ENCODE measurements around the gene SCAMP5.

Gene SCAMP5

GRCh38 chr15:75045332-75046015 lies 50.1 kb downstream of the SCAMP5 start:
- no peak for DNase-seq (ENCODE audit: low read depth in 3 of 3)

GRCh38 chr15:75048394-75048793 lies 53.0 kb downstream of the SCAMP5 start:
- DNase-seq (ENCODE audit: low read depth in 3 of 3): no peak

- DNase-seq (ENCODE audit: low read depth in 3 of 3): no peak
These were observed 54.0 kb downstream of the SCAMP5 start for GRCh38 chr15:75049392-75049791.

- no peak for DNase-seq (ENCODE audit: low read depth in 3 of 3)
These were observed 54.9 kb downstream of the SCAMP5 start for GRCh38 chr15:75050283-75050682.

- DNase-seq (ENCODE audit: low read depth in 3 of 3): no peak
These were observed 55.8 kb downstream of the SCAMP5 start for GRCh38 chr15:75051191-75051608.

GRCh38 chr15:75051711-75052110 lies 56.3 kb downstream of the SCAMP5 start:
- no peak for DNase-seq (ENCODE audit: low read depth in 3 of 3)

GRCh38 chr15:75052972-75053747 lies 57.8 kb downstream of the SCAMP5 start:
- no peak for DNase-seq (ENCODE audit: low read depth in 3 of 3)

- no peak for DNase-seq (ENCODE audit: low read depth in 3 of 3)
These were observed 58.4 kb downstream of the SCAMP5 start for GRCh38 chr15:75053748-75054125.

- DNase-seq (ENCODE audit: low read depth in 3 of 3): no peak
These were observed 59.0 kb downstream of the SCAMP5 start for GRCh38 chr15:75054172-75054897.

- no peak for DNase-seq (ENCODE audit: low read depth in 3 of 3)
These were observed 60.7 kb downstream of the SCAMP5 start for GRCh38 chr15:75056036-75056435.

GRCh38 chr15:75058127-75058905 lies 63.0 kb downstream of the SCAMP5 start:
- no peak for DNase-seq (ENCODE audit: low read depth in 3 of 3)

GRCh38 chr15:75059607-75060006 lies 64.2 kb downstream of the SCAMP5 start:
- DNase-seq (ENCODE audit: low read depth in 3 of 3): no peak

GRCh38 chr15:75061272-75061671 lies 65.9 kb downstream of the SCAMP5 start:
- no peak for DNase-seq (ENCODE audit: low read depth in 3 of 3)

- no peak for DNase-seq (ENCODE audit: low read depth in 3 of 3)
These were observed 67.3 kb downstream of the SCAMP5 start for GRCh38 chr15:75062706-75063105.

GRCh38 chr15:75063338-75063737 lies 68.0 kb downstream of the SCAMP5 start:
- DNase-seq (ENCODE audit: low read depth in 3 of 3): no peak

- no peak for DNase-seq (ENCODE audit: low read depth in 3 of 3)
These were observed 68.5 kb downstream of the SCAMP5 start for GRCh38 chr15:75063889-75064288.

- DNase-seq (ENCODE audit: low read depth in 3 of 3): no peak
These were observed 69.5 kb downstream of the SCAMP5 start for GRCh38 chr15:75064846-75065245.

- DNase-seq (ENCODE audit: low read depth in 3 of 3): no peak
These were observed 70.1 kb downstream of the SCAMP5 start for GRCh38 chr15:75065467-75065850.

- no peak for DNase-seq (ENCODE audit: low read depth in 3 of 3)
These were observed 70.6 kb downstream of the SCAMP5 start for GRCh38 chr15:75065851-75066509.

- DNase-seq (ENCODE audit: low read depth in 3 of 3): no peak
These were observed 71.9 kb downstream of the SCAMP5 start for GRCh38 chr15:75067123-75067830.

- DNase-seq (ENCODE audit: low read depth in 3 of 3): no peak
These were observed 73.4 kb downstream of the SCAMP5 start for GRCh38 chr15:75068748-75069147.
